G401 (cell line): ENCODE measurements around the gene SCUBE2. TPM values are rescaled to one million over a fixed set of nuclear protein-coding genes. Genes with fewer than 3 reads are reported as not detected.
"Not testable (repeated sequence)": the region's sequence is repeated elsewhere in the genome, so short reads cannot be mapped to it uniquely, and the experiment has no call there.

Experiments used
- DNase-seq: peaks from one replicate; pipeline ENCODE4 v3.0.0-alpha.2; 2015; ENCODE audit warnings: low spot score
- in situ Hi-C: cut with HindIII; loops from 2 replicates; pipeline ENCODE4 v1.10.0; 2016; ENCODE audit warnings: low sequenced_read_pairs, mixed read lengths
- total RNA-seq: library from RNA; depleted of rRNA; stranded (reverse); fragments of >200 nt; shearing (Covaris generic); gene quantifications from 2 replicates; pipeline ENCODE4 v1.2.3, GENCODE V29; 2014

SCUBE2 gene
- total RNA-seq, 1 experiment from 2014 or later: not detected

DNA sequence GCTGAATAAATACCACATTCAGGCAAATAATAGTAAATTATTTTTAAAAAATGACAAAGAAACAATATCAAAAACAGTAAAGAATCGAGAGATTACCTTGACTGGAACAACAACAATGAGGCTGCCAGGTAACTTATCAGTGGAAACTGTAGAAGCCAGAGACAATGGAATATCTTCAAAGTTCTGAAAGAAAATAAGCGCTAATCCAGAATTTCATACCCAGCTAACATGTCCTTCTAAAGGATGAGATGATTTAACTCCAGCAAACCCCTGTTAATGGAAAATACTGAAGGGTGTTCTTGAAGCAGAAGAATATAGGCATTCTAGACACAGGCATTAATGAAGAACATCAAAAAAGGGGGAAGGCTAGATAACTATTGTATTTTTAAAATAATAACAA lies 20.7 kb upstream of the SCUBE2 start:
- in situ Hi-C loops: no loop called here
- DNase-seq: no peak

DNA sequence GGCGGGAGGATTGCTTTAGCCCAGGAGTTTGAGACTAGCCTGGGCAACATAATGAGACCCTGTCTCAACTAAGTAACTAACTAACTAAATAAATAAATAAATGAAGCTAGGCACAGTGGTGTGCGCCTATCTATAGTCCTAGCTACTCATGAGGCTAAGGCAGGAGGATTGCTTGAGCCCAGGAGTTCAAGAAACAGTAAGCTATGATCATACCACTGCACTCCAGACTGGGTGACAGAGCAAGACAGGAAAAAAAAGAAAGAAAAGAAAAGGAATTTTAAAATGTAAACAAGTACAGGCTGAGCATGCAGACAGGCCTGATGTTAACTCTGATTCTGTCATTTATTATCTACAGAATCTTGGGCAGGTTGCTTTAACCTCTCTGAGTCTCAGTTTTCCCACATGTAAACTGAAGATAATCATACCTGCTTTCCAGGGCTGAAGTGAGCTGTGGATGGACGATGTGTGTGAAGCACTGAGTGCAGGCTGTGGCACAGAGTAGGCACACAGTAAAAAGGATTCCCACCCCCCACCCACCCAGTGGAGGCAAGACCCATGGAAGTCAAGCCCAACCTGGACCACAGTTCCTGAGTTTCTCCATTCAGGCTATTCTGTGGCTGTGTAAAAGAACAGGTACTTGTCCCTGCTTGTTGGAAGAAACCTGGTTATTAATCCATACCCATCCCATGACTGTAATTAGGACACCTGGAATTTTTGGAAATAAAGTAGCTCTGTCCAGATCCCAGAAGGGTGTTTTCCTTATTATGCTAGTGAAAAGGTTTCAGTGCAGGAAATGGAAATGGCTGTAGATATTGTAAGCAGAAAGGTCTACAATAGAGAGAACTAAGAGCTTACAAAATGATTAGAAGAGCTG lies 18.7 kb upstream of the SCUBE2 start:
- in situ Hi-C loops: no loop called here
- DNase-seq: no peak

DNA sequence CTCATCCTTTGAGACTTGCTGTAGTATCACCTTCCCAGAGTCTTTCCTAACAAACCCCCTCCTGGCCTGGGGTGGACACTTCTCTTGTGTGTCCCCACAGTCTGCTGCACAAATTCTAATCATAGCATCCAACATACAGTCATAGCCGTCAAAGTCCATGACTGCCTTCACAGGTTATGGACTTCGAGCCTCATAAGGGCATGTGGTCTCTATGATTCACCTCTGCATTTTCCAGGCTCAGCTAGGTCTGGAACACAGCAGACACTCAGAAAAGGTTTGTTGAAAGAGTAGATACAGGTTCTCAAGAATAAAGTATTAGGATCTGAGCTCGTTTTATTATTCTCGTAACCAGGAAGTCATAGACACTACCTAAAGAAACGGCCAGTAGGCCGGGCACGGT lies 13.2 kb upstream of the SCUBE2 start:
- in situ Hi-C loops: no loop called here
- no peak for DNase-seq

DNA sequence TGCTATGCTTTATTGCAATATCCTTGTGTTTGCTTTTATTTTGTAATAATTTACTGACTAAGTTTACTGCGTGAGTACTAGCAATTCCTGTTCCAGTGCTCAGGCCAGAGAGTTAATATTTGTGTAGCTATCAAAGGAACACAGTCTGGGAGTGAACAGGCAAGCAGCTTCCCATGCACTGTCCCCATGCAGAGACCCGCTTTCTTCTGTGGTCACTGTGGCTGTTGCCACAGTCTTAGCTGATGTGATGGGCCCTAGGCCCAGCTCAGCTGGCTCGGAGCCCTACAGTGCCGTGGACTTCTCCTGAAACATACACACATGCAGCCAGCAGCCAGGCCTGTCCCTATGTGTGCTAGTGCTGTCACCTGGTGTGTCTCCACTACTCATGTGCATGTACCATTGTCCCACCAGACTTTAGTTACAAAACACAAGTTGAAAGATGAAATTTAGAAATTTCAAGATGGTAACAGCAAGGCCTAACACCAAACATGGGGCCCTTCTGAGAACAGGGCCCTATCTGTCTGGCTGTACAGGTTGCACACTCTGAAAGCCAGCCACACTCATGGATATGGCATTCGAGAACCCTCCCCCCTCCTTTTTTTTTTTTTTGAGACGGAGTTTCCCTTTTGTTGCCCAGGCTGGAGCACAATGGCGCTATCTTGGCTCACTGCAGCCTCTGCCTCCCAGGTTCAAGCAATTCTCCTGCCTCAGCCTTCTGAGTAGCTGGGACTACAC lies 12.3 kb upstream of the SCUBE2 start:
- DNase-seq: no peak
- in situ Hi-C loops: no loop called here

DNA sequence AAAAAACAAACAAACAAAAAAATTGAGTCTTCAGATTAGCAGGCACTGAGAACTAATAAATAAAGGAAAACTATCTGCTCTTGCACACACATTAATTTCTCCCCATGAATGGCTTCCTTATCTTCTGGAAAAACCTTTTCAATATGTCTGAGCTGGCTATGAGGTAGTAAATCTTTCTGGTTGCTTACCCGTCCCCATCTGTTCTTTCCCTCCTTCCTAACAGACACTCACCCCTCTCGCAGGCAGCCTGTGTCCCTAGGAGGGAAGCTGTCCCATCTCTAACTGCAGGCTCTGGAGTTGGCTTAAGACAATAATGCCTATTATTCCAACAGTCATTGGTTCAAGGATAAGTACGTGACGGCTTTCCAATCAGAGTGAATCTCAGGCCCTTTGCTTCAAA lies 8.2 kb upstream of the SCUBE2 start:
- in situ Hi-C loops: no loop called here
- DNase-seq: no peak

DNA sequence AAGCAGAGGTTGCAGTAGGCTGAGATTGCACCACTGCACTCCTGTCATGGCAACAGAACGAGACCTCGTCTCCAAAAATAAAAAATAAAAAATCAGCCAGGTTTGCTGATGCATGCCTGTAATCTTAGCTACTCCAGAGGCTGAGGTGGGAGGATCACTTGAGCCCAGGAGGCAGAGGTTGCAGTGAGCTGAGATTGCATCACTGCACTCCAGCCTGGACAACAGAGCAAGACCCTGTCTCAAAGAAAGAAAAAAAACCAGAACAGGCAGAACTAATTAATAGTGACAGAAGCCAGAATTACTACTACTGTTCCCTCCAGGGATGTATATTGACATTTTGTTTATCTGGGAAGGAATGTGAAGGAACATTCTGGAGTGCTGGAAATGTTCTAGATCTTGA lies 7.1 kb upstream of the SCUBE2 start:
- DNase-seq, in situ Hi-C loops: not testable (repeated sequence)

DNA sequence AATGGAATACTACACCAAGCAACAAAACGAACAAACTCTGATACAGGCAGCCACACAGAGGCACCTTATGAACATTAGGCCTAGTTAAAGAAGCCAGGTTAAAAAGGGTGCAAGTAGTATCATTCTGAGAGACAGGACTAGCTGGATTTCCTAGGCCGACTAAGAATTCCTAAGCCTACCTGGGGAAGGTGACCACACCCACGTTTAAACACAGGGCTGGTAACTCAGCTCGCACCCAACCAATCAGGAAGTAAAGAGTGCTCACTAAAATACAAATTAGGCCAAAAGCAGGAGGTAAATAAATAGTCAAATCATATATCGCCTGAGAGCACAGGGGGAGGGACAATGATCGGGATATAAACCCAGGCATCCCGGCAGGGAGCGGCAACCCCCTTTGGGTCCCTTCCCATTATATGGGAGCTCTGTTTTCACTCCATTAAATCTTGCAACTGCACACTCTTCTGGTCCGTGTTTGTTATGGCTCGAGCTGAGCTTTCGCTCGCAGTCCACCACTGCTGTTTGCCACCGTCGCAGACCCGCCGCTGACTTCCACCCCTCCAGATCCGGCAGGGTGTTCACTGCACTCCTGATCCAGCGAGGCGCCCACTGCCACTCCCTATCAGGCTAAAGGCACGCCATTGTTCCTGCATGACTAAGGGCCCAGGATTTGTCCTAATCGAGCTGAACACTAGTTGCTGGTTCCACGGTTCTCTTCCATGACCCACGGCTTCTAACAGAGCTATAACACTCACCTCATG lies 6.0 kb upstream of the SCUBE2 start:
- DNase-seq, in situ Hi-C loops: not testable (repeated sequence)

DNA sequence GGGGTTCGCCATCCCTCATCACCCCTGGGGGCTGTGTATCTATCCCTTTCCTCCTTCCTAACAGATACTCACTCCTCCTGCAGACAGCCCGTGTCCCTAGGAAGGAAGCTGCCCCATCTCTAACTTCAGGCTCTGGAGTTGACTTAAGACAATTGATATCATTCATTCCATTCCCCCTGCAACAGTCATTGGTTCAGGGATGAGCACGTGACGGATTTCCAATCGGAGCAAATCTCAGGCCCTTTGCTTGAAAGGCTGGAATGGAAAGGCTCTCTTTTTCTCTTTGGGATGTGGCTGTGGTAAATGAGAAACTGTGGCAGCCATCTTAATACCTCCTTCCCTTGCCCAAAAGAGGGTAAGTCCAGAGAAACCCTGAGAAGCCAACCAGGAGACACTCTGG lies 5.0 kb upstream of the SCUBE2 start:
- no peak for DNase-seq
- in situ Hi-C loops: no loop called here

DNA sequence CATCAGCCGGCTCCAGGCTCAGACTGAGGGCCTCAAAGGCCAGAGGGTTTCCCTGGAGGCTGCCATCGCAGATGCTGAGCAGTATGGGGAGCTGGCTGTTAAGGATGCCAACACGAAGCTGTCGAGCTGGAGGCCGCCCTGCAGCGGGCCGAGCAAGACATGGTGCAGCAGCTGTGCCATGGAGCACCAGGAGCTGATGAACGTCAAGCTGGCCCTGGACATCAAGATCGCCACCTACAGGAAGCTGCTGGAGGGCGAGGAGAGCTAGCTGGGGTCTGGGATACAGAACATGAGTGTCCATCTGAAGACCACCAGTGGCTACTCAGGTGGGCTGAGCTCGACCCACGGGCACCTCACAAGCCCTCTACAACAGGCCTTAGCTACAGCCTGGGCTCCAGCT lies 4.0 kb upstream of the SCUBE2 start:
- in situ Hi-C loops: no loop called here
- DNase-seq: no peak

DNA sequence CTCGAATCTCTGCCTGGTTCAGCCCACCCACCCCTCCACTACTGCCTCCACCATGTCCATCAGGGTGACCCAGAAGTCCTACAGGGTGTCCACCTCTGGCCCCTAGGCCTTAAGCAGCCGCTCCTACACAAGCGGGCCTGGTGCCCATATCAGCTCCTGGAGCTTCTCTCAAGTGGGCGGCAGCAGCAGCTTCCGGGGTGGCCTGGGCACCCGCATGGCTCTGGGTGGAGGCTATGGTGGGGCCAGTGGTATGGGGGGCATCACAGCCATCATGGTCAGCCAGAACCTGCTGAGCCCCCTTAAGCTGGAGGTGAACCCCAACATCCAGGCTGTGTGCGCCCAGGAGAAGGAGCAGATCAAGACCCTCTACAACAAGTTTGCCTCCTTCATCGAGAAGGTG lies 3.0 kb upstream of the SCUBE2 start:
- no peak for DNase-seq
- in situ Hi-C loops: no loop called here

DNA sequence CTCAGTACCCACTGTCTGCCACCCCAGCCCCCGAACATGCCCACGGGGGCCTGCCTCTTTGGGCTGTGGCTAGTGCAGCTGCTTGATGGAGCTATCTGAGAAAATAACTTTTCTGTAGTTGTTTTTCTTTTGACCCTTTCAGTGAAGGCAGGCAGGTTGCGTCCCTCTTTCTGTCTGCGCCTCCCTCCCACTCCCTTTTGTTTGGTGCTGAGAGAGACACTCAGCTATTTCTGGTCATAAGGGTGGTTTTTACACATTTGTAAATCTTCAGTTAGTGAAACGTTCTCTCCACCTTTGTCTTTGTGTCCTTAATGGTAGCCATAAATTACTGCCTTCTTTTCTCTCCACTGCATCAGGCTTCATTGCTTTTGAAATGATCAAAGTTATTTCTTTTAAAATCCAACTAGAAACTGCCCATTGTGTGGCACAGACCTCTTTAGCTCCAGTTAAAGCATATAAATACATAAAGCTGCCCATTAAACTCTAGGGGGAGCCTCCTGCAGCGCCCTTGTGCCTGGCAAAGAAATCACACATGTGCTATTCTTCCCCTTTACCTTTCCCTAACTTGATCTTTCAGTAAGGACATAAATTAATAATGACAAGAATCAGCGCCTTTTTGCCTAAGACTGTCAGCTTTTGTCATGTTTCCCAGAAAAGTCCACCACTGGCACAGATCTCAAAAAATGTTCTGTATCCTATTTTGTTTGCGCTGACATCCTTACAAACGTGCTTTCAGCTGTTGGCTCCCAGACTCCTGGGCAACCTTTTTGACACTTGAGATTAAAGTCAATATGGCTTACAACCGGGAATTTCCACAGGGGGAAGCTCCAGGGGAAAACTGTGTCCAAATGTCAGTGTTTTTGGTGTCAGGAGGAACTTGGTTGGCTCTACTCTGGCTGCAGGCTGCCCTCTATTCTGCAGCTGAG lies 1.7 kb upstream of the SCUBE2 start:
- in situ Hi-C loops: no loop called here
- DNase-seq: peak; percentile 40

DNA sequence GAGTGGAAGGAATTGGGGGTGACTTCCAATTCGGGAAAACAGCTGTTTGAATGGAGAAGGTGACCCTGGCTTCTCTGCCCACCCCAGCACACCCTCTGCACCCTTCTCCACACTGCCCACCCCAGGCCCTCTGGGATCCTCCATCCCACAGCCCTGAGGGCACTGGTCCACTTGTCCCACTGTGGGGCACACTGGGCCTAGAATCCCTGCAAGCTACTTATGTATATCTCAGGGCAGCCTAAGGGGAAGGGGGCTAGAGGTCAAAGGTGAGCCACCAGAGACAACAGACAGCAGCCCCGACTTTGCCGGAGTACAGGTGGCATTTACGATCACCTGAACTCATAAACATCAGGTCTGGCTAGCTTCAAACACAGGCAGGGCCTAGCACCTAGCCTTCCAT lies 673 bp upstream of the SCUBE2 start:
- DNase-seq: no peak
- in situ Hi-C loops: no loop called here

DNA sequence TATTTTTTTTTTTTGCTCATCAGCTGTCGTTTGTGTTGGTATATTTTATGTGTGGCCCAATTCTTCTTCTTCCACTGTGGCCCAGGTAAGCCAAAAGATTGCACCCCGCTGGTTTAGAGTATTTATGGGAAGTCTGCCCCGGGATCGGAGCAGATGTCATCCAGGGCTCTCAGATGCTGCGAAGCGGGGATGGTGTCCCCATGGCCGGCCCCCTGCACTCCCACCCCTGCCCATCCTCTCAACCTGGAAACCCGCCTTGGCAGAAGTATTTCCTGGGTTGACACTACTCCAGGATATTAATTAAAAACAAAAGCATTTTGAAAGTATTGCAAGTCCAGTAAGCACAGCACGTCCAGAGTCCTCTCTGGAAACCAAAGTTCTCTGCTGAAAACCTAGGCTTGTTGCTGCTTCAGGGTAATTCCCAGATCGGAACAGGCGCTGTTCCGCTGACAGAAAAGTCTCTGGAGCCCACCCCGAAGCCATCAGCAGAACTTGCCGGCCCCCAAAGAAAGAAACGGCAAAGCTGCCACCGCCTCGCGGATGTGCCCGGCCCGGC lies 833 bp downstream of the SCUBE2 start:
- peak; percentile 32 for DNase-seq

DNA sequence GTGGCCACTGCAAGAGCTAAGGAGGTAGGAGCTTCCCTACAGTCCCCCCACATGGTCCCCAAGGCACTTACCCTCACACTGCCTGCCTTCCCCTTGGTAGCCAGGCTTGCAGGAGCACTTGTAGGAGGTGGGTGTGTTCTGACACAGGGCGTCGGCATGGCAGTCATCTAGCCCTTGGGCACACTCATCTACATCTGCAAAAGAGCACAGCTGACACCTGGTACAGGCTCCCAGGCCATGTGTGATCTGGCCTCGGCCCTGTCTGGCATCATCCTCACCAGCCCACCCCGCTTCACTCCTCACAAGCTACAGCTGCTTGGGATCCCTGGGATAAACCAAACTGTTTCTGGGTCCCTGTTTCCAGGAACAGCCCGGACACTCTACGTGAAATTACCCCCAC lies 1.8 kb downstream of the SCUBE2 start:
- DNase-seq: no peak
- in situ Hi-C loops: no loop called here

More for the DNA sequence above, 833 bp downstream of the SCUBE2 start:
- in situ Hi-C loops: no loop called here

DNA sequence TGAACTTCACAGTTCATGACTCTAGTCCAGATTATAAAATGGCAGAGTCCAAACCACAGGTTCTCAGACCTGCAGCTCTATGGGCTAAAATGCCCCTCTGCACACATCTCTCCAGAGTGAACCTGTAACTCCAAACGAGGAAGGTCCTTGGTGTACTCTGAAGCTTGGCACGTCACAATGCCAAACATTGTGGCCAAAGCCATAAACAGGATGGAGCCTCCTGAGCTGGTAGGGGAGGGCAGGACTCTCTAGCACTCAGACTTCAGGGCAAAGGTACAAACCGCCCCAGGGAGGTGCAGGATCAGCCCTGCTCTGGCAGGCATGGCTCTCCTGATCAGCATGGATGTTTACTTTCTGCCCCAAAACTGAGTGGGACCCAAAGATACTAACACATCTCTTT lies 2.3 kb downstream of the SCUBE2 start:
- in situ Hi-C loops: no loop called here
- peak; percentile 23 for DNase-seq

DNA sequence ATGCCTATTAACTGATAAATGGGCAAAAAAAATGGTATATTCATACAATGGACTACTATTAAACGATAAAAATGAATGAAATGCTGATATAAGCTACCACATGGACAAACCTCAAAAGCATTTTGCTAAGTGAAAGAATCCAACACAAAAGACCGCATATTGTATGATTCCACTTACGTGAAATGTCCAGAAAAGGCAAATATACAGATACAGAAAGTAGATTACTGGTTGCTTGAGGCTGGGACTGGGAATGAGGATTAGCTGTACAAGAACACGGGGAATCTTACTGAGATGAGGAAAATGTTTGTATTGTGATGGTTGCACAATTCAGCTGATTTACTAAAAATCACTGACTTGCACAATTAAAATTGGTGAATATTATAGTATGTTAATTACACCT lies 8.8 kb downstream of the SCUBE2 start:
- in situ Hi-C loops: no loop called here

DNA sequence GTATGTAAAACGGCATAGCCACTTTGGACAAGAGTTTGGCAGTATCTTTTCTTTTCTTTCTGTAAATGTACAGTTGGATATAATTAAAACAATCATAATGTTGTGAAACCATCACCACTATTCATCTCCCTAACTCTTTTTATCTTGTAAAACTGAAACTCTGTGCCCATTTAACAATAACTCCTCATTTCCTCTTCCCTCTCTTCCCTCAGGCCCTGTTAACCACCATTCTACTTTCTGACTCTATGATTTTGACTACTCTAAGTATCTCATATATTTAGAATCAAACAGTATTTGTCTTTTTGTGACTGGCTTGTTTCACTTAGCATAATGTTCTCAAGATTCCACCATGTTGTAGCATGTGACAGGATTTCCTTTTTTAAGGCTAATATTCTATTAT lies 10.2 kb downstream of the SCUBE2 start:
- in situ Hi-C loops: no loop called here

More for the DNA sequence above, 8.8 kb downstream of the SCUBE2 start:
- no peak for DNase-seq

More for the DNA sequence above, 10.2 kb downstream of the SCUBE2 start:
- DNase-seq: no peak
